HEK293 (cell line): ENCODE measurements around the gene ATP2A3.

Experiments
- CTCF ChIA-PET: fragments of 350-600 bp; formaldehyde crosslinking; extraction: SDS; loops from one replicate; lab custom pipeline; 2021; ENCODE audit warnings: antibody characterized with exemption; lab: Yijun Ruan, JAX
- POLR2A ChIA-PET: fragments of 300-600 bp; formaldehyde crosslinking; extraction: SDS; loops from one replicate; lab custom pipeline; 2020; ENCODE audit warnings: antibody characterized with exemption, inconsistent platforms; lab: Yijun Ruan, JAX
- H3K27ac ChIP-seq: fragments of 200-500 bp; sonication (Bioruptor generic); 2 replicates; pipeline ENCODE4 v1.5.1; 2014; ENCODE audit warnings: low read depth, low read length, control low read depth, inconsistent platforms; ENCODE audit errors: extremely low read depth
- H3K36me3 ChIP-seq, 2 experiments: fragments of 200-500 bp in 1 of 2; sonication (Bioruptor generic) in 1 of 2; 1 replicate in 1 of 2; 2 replicates in 1 of 2; pipeline ENCODE4 v1.5.1; 2014 to 2017; ENCODE audit warnings: inconsistent platforms in 2 of 2, low read length in 2 of 2; ENCODE audit not compliant: control insufficient read depth in 2 of 2, insufficient read depth in 1 of 2
- H3K4me1 ChIP-seq: fragments of 200-500 bp; sonication (Bioruptor generic); 2 replicates; pipeline ENCODE4 v1.5.1; 2014; ENCODE audit warnings: mild to moderate bottlenecking, low read length, inconsistent platforms; ENCODE audit not compliant: control insufficient read depth, insufficient read depth
- H3K4me3 ChIP-seq: 2 replicates; pipeline ENCODE4 v1.5.1; 2011; ENCODE audit warnings: low read depth, mild to moderate bottlenecking, control low read depth, low read length, moderate library complexity
- H3K9me3 ChIP-seq: fragments of 200-500 bp; sonication (Bioruptor generic); 2 replicates; pipeline ENCODE4 v1.5.1; 2014; ENCODE audit warnings: low read depth, low read length, inconsistent platforms; ENCODE audit not compliant: control insufficient read depth, insufficient read depth
- HOXC10 ChIP-seq: sonication (generic); formaldehyde crosslinking; IDR thresholded peaks from 2 replicates; pipeline ENCODE4 v1.8.1; 2023; ENCODE audit warnings: mild to moderate bottlenecking, missing genetic modification reagents
- KLF16 ChIP-seq: fragments of 450-650 bp; formaldehyde crosslinking; IDR thresholded peaks from 2 replicates; pipeline ENCODE4 v1.5.1; 2017; ENCODE audit warnings: missing biosample characterization, missing genetic modification characterization
- KLF8 ChIP-seq: fragments of 450-650 bp; formaldehyde crosslinking; IDR thresholded peaks from 2 replicates; pipeline ENCODE4 v1.5.1; 2016; ENCODE audit warnings: missing biosample characterization, missing genetic modification characterization
- SP7 ChIP-seq: fragments of 450-650 bp; formaldehyde crosslinking; IDR thresholded peaks from 2 replicates; pipeline ENCODE4 v1.5.1; 2016; ENCODE audit warnings: missing biosample characterization, missing genetic modification characterization
- ZEB2 ChIP-seq: fragments of 450-650 bp; formaldehyde crosslinking; IDR thresholded peaks from 2 replicates; pipeline ENCODE4 v1.5.1; 2016; ENCODE audit warnings: missing biosample characterization, missing genetic modification characterization
- ZNF24 ChIP-seq: fragments of 450-650 bp; formaldehyde crosslinking; IDR thresholded peaks from 2 replicates; pipeline ENCODE4 v1.5.1; 2016; ENCODE audit warnings: missing biosample characterization, missing genetic modification characterization
- ZNF324 ChIP-seq: fragments of 450-650 bp; formaldehyde crosslinking; IDR thresholded peaks from 2 replicates; pipeline ENCODE4 v1.5.1; 2016; ENCODE audit warnings: missing biosample characterization, missing genetic modification characterization
- ZNF341 ChIP-seq: fragments of 450-650 bp; formaldehyde crosslinking; IDR thresholded peaks from 2 replicates; pipeline ENCODE4; 2016; ENCODE audit warnings: low read depth, missing biosample characterization, missing genetic modification characterization
- ZNF394 ChIP-seq: fragments of 450-650 bp; formaldehyde crosslinking; IDR thresholded peaks from 2 replicates; pipeline ENCODE4 v1.5.1; 2016; ENCODE audit warnings: missing biosample characterization, missing genetic modification characterization, mild to moderate bottlenecking, moderate library complexity, borderline replicate concordance
- ZNF433 ChIP-seq: fragments of 450-650 bp; formaldehyde crosslinking; IDR thresholded peaks from 2 replicates; pipeline ENCODE4 v1.5.1; 2016; ENCODE audit warnings: missing biosample characterization, missing genetic modification characterization, low read depth
- ZNF521 ChIP-seq: fragments of 450-650 bp; formaldehyde crosslinking; IDR thresholded peaks from 2 replicates; pipeline ENCODE4 v1.5.1; 2017; ENCODE audit warnings: missing biosample characterization, mild to moderate bottlenecking, missing genetic modification characterization
- ZNF530 ChIP-seq: fragments of 450-650 bp; formaldehyde crosslinking; IDR thresholded peaks from 2 replicates; pipeline ENCODE4 v1.5.1; 2016; ENCODE audit warnings: low read depth, missing biosample characterization, missing genetic modification characterization
- ZNF585B ChIP-seq: fragments of 450-650 bp; formaldehyde crosslinking; IDR thresholded peaks from 2 replicates; pipeline ENCODE4 v1.5.1; 2016; ENCODE audit warnings: missing biosample characterization, missing genetic modification characterization
- ZNF670 ChIP-seq: fragments of 450-650 bp; formaldehyde crosslinking; IDR thresholded peaks from 2 replicates; pipeline ENCODE4 v1.5.1; 2016; ENCODE audit warnings: missing biosample characterization, missing genetic modification characterization, low read depth
- ZNF776 ChIP-seq: fragments of 450-650 bp; formaldehyde crosslinking; IDR thresholded peaks from 2 replicates; pipeline ENCODE4 v1.5.0; 2017; ENCODE audit warnings: missing biosample characterization, missing genetic modification characterization, borderline replicate concordance
- ZXDB ChIP-seq: fragments of 450-650 bp; formaldehyde crosslinking; IDR thresholded peaks from 2 replicates; pipeline ENCODE4 v1.5.1; 2016; ENCODE audit warnings: missing biosample characterization, missing genetic modification characterization
- TF ChIP-seq, protein P1 (sequence below): fragments of 450-650 bp; formaldehyde crosslinking; IDR thresholded peaks from 2 replicates; pipeline ENCODE4 v1.5.1; 2016; ENCODE audit warnings: missing biosample characterization, missing genetic modification characterization
- TF ChIP-seq, protein P2 (sequence below): fragments of 450-650 bp; formaldehyde crosslinking; IDR thresholded peaks from 2 replicates; pipeline ENCODE4 v1.5.1; 2017; ENCODE audit warnings: missing biosample characterization, missing genetic modification characterization
- TF ChIP-seq, protein P3 (sequence below): fragments of 450-650 bp; formaldehyde crosslinking; IDR thresholded peaks from 2 replicates; pipeline ENCODE4 v1.5.1; 2016; ENCODE audit warnings: missing biosample characterization, missing genetic modification characterization
- TF ChIP-seq, protein P4 (sequence below): fragments of 450-650 bp; formaldehyde crosslinking; IDR thresholded peaks from 2 replicates; pipeline ENCODE4 v1.5.1; 2016; ENCODE audit warnings: missing biosample characterization, missing genetic modification characterization

Gene ATP2A3

DNA sequence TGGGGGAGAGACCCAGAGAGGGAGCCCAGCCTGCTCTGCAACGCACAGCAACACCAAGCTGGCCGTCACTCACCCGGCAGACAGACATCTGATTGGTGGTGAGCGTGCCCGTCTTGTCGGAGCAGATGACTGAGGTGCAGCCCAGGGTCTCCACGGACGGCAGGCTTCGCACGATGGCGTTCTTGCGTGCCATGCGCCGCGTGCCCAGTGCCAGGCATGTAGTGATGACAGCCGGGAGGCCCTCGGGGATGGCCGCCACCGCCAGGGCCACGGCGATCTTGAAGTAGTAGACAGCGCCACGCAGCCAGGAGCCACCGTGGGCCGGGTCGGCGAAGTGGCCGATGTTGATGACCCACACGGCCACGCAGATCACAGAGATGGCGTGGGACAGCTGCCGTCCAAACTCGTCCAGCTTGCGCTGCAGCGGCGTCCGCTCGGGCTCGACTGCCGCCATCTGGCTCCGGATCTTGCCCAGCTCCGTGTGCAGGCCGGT, 16.9 kb downstream of the ATP2A3 start:
- H3K4me3 ChIP-seq = no peak overlapping the region
- POLR2A ChIA-PET = no interaction called here
- no peak overlapping the region for H3K27ac ChIP-seq
- H3K36me3 ChIP-seq = no peaks in the 10 kb centered on the region
- CTCF ChIA-PET = interaction anchor here (0.6 to 4.6 kb wide), 4 partner anchors 13 to 101 kb away, joined by 3 to 31 read pairs (median 4); no protein-coding TSS in a partner anchor
- no peaks in the 10 kb centered on the region for H3K9me3 ChIP-seq
- no peak for TF ChIP-seq ZNF394 (tag by site-specific recombination)
- TF ChIP-seq, protein P1, sequence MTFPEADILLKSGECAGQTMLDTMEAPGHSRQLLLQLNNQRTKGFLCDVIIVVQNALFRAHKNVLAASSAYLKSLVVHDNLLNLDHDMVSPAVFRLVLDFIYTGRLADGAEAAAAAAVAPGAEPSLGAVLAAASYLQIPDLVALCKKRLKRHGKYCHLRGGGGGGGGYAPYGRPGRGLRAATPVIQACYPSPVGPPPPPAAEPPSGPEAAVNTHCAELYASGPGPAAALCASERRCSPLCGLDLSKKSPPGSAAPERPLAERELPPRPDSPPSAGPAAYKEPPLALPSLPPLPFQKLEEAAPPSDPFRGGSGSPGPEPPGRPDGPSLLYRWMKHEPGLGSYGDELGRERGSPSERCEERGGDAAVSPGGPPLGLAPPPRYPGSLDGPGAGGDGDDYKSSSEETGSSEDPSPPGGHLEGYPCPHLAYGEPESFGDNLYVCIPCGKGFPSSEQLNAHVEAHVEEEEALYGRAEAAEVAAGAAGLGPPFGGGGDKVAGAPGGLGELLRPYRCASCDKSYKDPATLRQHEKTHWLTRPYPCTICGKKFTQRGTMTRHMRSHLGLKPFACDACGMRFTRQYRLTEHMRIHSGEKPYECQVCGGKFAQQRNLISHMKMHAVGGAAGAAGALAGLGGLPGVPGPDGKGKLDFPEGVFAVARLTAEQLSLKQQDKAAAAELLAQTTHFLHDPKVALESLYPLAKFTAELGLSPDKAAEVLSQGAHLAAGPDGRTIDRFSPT = no peak
- TF ChIP-seq ZNF530 (tag by site-specific recombination) = no peak
- TF ChIP-seq SP7 = no peak
- TF ChIP-seq ZNF585B (tag by site-specific recombination) = no peak
- no peak for TF ChIP-seq KLF8 (tag by site-specific recombination)
- TF ChIP-seq ZXDB (tag by site-specific recombination) = no peak
- TF ChIP-seq ZNF433 (tag by site-specific recombination) = no peak
- TF ChIP-seq ZNF24 (tag by site-specific recombination) = no peak
- no peak for TF ChIP-seq KLF16 (tag by site-specific recombination)
- no peak for TF ChIP-seq ZNF341 (tag by site-specific recombination)
- no peak for TF ChIP-seq ZEB2 (tag by site-specific recombination)
- TF ChIP-seq, protein P2, sequence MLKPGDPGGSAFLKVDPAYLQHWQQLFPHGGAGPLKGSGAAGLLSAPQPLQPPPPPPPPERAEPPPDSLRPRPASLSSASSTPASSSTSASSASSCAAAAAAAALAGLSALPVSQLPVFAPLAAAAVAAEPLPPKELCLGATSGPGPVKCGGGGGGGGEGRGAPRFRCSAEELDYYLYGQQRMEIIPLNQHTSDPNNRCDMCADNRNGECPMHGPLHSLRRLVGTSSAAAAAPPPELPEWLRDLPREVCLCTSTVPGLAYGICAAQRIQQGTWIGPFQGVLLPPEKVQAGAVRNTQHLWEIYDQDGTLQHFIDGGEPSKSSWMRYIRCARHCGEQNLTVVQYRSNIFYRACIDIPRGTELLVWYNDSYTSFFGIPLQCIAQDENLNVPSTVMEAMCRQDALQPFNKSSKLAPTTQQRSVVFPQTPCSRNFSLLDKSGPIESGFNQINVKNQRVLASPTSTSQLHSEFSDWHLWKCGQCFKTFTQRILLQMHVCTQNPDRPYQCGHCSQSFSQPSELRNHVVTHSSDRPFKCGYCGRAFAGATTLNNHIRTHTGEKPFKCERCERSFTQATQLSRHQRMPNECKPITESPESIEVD (tag by site-specific recombination) = no peak
- no peak for TF ChIP-seq ZNF521 (tag by site-specific recombination)
- no peak for TF ChIP-seq ZNF670
- TF ChIP-seq HOXC10 (CRISPR knock-in tag) = no peak
- TF ChIP-seq, protein P3, sequence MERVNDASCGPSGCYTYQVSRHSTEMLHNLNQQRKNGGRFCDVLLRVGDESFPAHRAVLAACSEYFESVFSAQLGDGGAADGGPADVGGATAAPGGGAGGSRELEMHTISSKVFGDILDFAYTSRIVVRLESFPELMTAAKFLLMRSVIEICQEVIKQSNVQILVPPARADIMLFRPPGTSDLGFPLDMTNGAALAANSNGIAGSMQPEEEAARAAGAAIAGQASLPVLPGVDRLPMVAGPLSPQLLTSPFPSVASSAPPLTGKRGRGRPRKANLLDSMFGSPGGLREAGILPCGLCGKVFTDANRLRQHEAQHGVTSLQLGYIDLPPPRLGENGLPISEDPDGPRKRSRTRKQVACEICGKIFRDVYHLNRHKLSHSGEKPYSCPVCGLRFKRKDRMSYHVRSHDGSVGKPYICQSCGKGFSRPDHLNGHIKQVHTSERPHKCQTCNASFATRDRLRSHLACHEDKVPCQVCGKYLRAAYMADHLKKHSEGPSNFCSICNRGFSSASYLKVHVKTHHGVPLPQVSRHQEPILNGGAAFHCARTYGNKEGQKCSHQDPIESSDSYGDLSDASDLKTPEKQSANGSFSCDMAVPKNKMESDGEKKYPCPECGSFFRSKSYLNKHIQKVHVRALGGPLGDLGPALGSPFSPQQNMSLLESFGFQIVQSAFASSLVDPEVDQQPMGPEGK (tag by site-specific recombination) = no peak
- TF ChIP-seq, protein P4, sequence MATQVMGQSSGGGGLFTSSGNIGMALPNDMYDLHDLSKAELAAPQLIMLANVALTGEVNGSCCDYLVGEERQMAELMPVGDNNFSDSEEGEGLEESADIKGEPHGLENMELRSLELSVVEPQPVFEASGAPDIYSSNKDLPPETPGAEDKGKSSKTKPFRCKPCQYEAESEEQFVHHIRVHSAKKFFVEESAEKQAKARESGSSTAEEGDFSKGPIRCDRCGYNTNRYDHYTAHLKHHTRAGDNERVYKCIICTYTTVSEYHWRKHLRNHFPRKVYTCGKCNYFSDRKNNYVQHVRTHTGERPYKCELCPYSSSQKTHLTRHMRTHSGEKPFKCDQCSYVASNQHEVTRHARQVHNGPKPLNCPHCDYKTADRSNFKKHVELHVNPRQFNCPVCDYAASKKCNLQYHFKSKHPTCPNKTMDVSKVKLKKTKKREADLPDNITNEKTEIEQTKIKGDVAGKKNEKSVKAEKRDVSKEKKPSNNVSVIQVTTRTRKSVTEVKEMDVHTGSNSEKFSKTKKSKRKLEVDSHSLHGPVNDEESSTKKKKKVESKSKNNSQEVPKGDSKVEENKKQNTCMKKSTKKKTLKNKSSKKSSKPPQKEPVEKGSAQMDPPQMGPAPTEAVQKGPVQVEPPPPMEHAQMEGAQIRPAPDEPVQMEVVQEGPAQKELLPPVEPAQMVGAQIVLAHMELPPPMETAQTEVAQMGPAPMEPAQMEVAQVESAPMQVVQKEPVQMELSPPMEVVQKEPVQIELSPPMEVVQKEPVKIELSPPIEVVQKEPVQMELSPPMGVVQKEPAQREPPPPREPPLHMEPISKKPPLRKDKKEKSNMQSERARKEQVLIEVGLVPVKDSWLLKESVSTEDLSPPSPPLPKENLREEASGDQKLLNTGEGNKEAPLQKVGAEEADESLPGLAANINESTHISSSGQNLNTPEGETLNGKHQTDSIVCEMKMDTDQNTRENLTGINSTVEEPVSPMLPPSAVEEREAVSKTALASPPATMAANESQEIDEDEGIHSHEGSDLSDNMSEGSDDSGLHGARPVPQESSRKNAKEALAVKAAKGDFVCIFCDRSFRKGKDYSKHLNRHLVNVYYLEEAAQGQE (tag by site-specific recombination) = no peak
- no peak for TF ChIP-seq ZNF776 (tag by site-specific recombination)
- no peak for TF ChIP-seq ZNF324 (tag by site-specific recombination)
- H3K4me1 ChIP-seq = peaks cover 3% of the 10 kb centered on the region; the same call in 1 of the 2 replicates
